Left lung (tissue), 14 donors: Measurements from ENCODE around the gene TMEM247. TPM values are rescaled to one million over a fixed set of nuclear protein-coding genes. Genes with fewer than 3 reads are reported as not detected.

Experiments used
- ATAC-seq: fragments of 200-7000 bp; cut with Tn5 transposase; one replicate; pipeline ENCODE4 v1.9.1; 2020; ENCODE audit warnings: moderate library complexity
- DNase-seq, 4 donors: peaks; one replicate each; pipeline ENCODE4 v3.0.0-alpha.2; 2013 to 2020
- H3K27ac ChIP-seq, 2 donors: fragments of 200-600 bp; sonication (generic) in 1 of 2; one replicate each; pipeline versions ENCODE4 v1.5.0 to v1.8.0; 2020 to 2021
- H3K27me3 ChIP-seq, 2 donors: fragments of 200-600 bp; sonication (generic) in 1 of 2; one replicate each; pipeline versions ENCODE4 v1.5.0 to v1.8.0; 2020 to 2021
- H3K36me3 ChIP-seq, 2 donors: fragments of 200-600 bp; sonication (generic) in 1 of 2; one replicate each; pipeline versions ENCODE4 v1.5.0 to v1.8.0; 2020 to 2021
- H3K4me1 ChIP-seq, 2 donors: fragments of 200-600 bp; one replicate each; pipeline ENCODE4 v1.8.0; 2021
- H3K4me3 ChIP-seq, 2 donors: fragments of 200-600 bp; sonication (generic) in 1 of 2; one replicate each; pipeline versions ENCODE4 v1.5.0 to v1.8.0; 2020 to 2021; ENCODE audit warnings: mild to moderate bottlenecking in 1 of 2
- H3K9me3 ChIP-seq, 2 donors: fragments of 200-600 bp; sonication (generic) in 1 of 2; one replicate each; pipeline versions ENCODE4 v1.5.0 to v1.8.0; 2020 to 2021
- CTCF ChIP-seq, 2 donors: fragments of 200-600 bp; sonication (generic) in 1 of 2; IDR thresholded peaks; one replicate each; pipeline versions ENCODE4 v1.5.0 to v1.8.0; 2021; ENCODE audit warnings: antibody characterized with exemption in 2 of 2
- intact Hi-C, 2 donors: fragments of 100-400 bp; cut with DNase I; formaldehyde crosslinking; loops; one replicate each; pipeline versions ENCODE4 v1.11.2 to v1.14.2; 2022
- long read RNA-seq, 12 donors: library from polyadenylated mRNA in 2 of 12; unstranded in 2 of 12; transcript quantifications; one replicate each; pipeline ENCODE4 v2.0.0 and lab custom pipeline, GENCODE V29; 2019 to 2026
- polyA plus RNA-seq, 6 donors: library from polyadenylated mRNA; unstranded; fragments of 120-200 nt; gene quantifications; one replicate each; pipeline ENCODE4 v1.2.1, GENCODE V29; 2013; ENCODE audit not compliant: insufficient read length in 6 of 6
- total RNA-seq, 2 donors: library from RNA; stranded (reverse); fragmentation: NEBNext Ultra II Directional; extraction: Animal tissue kit (Norgen Biotek cat#: 25700); gene quantifications; one replicate each; pipeline ENCODE4 v1.2.1, GENCODE V29; 2021
- donor health status: DM: no; HTN: yes; CAD: no.
- donor health status: DM: no; HTN: no; CAD: no.

The TMEM247 gene
- total RNA-seq (not detected), polyA plus RNA-seq (not detected)
- long read RNA-seq, donor 1, result 0 reads
- long read RNA-seq, donor 2, result 0 reads
- long read RNA-seq, donor 3, result 0 reads
- long read RNA-seq, donor 4, result 0 reads
- long read RNA-seq, donor 5, result 0 reads
- long read RNA-seq, donor 6, result 0 reads
- long read RNA-seq, donor 7, result 0 reads
- long read RNA-seq, donor 8, result 0 reads
- long read RNA-seq, donor 9, result 0 reads
- long read RNA-seq, donor 10, result 0 reads
- long read RNA-seq, donor 11, result 0 reads
- long read RNA-seq, donor 12, result 0 reads

- DNase-seq, result no peak
- Histone ChIP-seq H3K4me3 (no peak within 1 kb of the TSS), H3K27me3 (no peaks in the 10 kb centered on the region), H3K27ac (no peak within 1 kb of the TSS), H3K36me3 (no peaks in the 10 kb centered on the region), H3K9me3 (no peaks in the 10 kb centered on the region), H3K4me1 (peaks cover 0 to 7% of the 10 kb centered on the region in 2 donors)
- intact Hi-C loops, result no loop called here
- TF ChIP-seq CTCF (IDR thresholded peaks at IDR 0.05), result no peak
- no peak for ATAC-seq
These were observed at the start of gene TMEM247 for GRCh38 chr2:46479265-46479664. TSS of gene TMEM247 (plus strand) at chr2:46479565.

DNA sequence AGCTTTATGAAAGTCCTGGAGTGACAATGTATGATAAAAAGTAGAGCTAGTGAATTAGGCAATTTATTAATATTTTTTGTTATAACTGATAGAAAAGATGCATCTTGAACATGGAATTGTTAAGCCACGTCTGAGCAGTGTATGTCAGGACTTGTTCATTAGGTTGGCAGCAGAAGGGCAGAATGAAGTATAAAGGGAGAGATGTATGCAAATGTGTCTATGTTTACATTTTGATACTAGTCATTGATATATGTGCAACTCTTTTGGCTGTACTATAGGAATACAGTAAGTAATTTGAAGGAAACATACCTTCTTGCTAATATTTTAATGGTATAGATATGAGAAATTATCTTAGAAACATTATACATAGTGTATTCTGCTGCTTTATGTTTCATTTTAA is 49.0 kb upstream of the TMEM247 start:
- Histone ChIP-seq H3K27ac (no peak overlapping the region), H3K36me3 (no peaks in the 10 kb centered on the region), H3K9me3 (no peaks in the 10 kb centered on the region), H3K27me3 (no peaks in the 10 kb centered on the region), H3K4me3 (no peak overlapping the region), H3K4me1 (no peaks in the 10 kb centered on the region)
- ATAC-seq (no peak), DNase-seq (no peak)
- intact Hi-C loops, result no loop called here
- TF ChIP-seq CTCF (IDR thresholded peaks at IDR 0.05), result no peak

- intact Hi-C loops, result no loop called here
- TF ChIP-seq CTCF (IDR thresholded peaks at IDR 0.05), result no peak
- Histone ChIP-seq H3K4me3 (no peak overlapping the region), H3K36me3 (no peaks in the 10 kb centered on the region), H3K9me3 (no peaks in the 10 kb centered on the region), H3K27ac (no peak overlapping the region), H3K4me1 (no peaks in the 10 kb centered on the region), H3K27me3 (no peaks in the 10 kb centered on the region)
- DNase-seq, result no peak
- no peak for ATAC-seq
These were observed 48.4 kb upstream of the TMEM247 start for GRCh38 chr2:46430992-46431391.

GRCh38 chr2:46431481-46432235 is 47.7 kb upstream of the TMEM247 start:
- Histone ChIP-seq H3K27ac (no peak overlapping the region), H3K27me3 (no peaks in the 10 kb centered on the region), H3K9me3 (no peaks in the 10 kb centered on the region), H3K4me1 (no peaks in the 10 kb centered on the region), H3K36me3 (no peaks in the 10 kb centered on the region), H3K4me3 (no peak overlapping the region)
- ATAC-seq (no peak), DNase-seq (no peak)
- no peak for TF ChIP-seq CTCF (IDR thresholded peaks at IDR 0.05)
- intact Hi-C loops, result no loop called here

- H3K4me1 ChIP-seq, result no peaks in the 10 kb centered on the region
- DNase-seq (no peak), ATAC-seq (peak; percentile 56)
- TF ChIP-seq CTCF (IDR thresholded peaks at IDR 0.05), result no peak
- intact Hi-C loops, result no loop called here
- H3K9me3 ChIP-seq, result no peaks in the 10 kb centered on the region
- H3K4me3 ChIP-seq, result no peak overlapping the region
- H3K27ac ChIP-seq, result no peak overlapping the region
- H3K36me3 ChIP-seq, result no peaks in the 10 kb centered on the region
- H3K27me3 ChIP-seq, result no peaks in the 10 kb centered on the region
These were observed 44.5 kb upstream of the TMEM247 start for GRCh38 chr2:46434851-46435273.
